ENCODE measurements around the gene MYO5A.
"Not testable (repeated sequence)": the region's sequence is repeated elsewhere in the genome, so short reads cannot be mapped to it uniquely, and the experiment has no call there.

The MYO5A gene

GRCh38 chr15:52528564-52529340 is at the start of gene MYO5A:
MYO5A (minus strand) TSS chr15:52528880; CDS start chr15:52528806, 74 bp downstream.
- peak; percentile 78 for DNase-seq

DNA sequence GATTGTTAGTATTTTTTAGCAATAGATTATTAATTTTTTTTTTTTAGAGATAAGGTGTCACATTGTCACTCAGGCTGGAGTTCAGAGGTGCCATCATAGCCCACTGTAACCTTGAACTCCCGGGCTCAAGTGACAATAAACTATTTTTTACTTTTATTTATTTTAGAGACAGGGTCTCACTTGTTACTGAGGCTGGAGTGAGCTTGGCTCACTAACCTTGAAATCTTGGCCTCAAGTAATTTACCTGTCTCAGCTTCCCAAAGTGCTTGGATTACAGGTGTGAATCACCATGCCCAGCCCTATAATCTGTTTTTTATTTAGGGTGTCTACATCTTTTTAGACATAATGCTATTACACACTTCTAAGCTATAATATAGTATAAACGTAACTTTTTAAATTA is 48.0 kb upstream of the MYO5A start:
- DNase-seq = no peak

DNA sequence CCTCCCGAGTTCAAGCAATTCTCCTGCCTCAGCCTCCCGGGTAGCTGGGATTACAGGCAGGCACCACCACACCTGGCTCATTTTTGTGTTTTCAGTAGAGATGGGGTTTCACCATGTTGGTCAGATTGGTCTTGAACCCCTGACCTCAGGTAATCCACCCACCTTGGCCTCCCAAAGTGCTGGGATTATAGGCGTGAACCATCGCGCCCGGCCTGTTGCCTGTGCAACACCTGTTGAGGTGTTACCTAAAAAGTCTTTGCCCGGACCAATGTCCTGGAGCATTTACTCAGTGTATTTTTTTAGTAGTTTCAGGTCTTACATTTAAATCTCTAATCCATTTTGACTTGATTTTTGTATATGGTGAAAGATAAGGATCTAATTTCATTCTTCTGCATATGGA is 46.9 kb upstream of the MYO5A start:
- DNase-seq = not testable (repeated sequence)

- DNase-seq = no peak
Measured at GRCh38 chr15:52575072-52575471, 46.4 kb upstream of the MYO5A start.

- DNase-seq = not testable (repeated sequence)
Measured at GRCh38 chr15:52574623-52575022, 45.9 kb upstream of the MYO5A start.

DNA sequence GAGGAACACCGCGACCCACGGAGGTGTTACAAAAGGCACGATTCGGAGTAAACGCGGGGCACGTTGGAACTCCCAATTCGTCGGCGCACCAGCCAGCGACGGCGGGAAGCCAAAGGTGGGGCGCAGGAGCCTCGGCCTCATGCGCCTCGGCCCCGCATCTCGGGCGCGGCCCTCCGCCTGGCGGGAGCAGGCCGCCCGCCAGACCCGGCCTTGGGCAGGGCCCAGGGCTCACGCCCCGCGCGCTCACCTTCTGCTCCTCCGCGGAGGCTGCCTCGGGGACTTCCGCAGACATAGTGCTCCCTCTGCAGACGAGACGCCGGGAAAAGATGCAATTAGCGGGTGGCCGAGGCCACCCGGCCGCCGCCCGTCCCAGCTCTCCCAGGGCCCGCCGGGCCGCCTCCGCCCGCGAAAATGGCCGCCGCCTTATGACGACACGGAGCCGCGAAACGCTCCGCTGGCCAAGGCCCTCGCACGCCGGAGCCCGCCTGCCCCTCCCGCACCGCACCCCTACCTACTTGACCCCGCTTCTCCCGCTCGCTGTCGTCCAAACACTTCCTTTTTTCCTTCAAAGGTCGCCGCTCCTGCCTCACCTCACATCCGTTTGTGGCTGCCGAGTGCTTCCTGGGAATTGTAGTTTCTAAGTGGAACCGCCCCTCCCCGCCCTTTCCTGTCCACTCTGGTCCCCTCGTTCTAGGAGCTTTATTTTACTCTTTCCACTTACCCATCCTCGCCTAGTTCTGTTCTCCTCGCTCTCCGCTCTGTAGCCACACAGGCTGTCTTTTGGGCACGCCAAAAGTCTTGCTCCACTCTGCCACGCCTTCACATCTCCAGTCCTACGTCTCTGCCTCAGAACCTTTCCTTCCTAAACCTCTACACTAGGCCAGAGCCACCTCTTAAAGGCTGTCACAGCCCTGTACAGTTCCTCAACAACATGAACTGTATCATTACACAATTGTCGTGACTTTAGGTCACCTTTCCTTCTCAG is 40.2 kb upstream of the MYO5A start, which contains the start of gene ARPP19:
Gene ARPP19, minus strand, starts transcription at position 430 of the 985 bp plus-strand sequence. Its CDS starts 138 bp downstream, at position 292.
- peak; percentile 90 for DNase-seq

GRCh38 chr15:52567871-52568600 is 39.4 kb upstream of the MYO5A start:
- peak; percentile 29 for DNase-seq

DNA sequence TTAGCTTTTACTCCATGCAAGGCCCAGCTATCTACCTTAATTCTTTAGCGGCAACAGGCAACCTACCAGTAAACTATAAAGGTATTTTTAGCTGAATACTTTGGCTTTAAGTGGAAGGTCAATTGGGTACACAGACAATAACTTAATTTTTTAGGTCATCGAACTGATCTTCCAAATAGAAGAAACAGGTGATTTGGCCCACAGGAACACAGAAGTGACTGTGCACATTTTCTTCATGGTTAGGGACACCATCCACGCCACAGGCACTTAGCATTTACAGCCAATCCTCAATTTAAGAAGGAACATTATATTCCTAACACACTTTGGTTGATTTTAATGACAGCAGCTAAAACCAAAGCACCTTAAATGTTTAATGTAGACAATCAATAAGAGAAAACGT is 38.2 kb upstream of the MYO5A start:
- no peak for DNase-seq

- DNase-seq = not testable (repeated sequence)
Measured at GRCh38 chr15:52565417-52566358, 37.0 kb upstream of the MYO5A start.

DNA sequence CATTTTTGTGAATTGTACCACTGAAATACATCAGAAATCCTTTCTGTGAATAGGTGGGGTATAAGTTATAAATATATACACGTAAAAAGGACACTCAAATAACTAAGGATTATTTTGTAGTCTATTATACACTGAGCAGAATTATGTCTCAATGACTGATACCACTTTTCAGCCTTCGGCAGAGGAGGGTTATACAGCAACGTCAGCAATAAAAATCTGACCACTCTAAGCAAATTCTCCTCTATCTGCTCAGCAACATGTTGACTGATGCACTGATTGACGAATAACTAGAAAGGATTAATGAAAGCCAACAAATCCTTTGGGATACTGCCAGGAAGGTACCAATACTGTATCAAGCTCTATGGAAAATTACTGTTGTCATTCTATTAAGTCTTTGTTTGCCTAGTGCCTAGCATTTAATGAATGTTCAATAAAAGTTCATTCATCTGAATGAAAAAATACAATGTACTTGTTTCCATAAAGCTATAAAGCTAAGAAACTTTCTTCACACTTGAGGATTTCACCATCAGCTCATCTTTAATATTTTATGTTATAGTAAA is 34.9 kb upstream of the MYO5A start:
- DNase-seq = no peak

DNA sequence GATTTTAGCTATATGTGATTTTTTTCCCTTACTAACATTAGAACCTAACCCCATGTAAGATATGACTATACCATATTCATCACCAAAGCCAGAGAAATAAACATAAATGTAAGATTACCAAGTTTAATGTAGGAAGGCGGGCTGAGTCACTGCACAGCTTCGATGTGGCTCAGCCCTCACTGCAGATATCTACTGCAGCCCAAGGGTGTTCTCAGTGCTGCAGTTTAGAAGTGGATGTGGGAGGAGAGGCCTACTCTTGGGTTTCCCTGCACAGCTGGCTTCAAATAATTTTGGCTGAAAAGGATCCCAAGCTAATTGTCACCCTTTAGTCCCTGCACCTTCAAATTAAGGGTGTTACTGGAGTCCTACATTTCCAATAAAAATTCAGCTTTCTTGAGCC is 30.9 kb upstream of the MYO5A start:
- no peak for DNase-seq

- DNase-seq = no peak
Measured at GRCh38 chr15:52559022-52559421, 30.3 kb upstream of the MYO5A start.

DNA sequence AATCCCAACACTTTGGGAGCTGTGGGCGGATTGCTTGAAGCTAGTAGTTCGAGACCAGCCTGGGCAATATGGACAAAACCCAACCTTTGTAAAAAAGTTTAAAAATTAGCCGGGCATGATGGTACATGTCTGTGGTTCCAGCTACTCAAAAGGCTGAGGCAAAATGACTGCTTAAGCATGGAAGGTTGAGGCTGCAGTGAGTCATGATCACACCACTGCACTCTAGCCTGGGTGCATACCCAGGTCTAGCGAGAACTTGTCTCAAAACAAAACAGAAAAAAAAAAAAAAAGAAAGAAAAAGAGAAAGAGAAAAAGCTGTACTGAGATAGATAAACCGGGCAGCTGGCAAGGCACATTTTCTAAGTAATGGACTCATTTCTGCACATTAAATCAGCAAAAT is 29.5 kb upstream of the MYO5A start:
- DNase-seq = no peak

- DNase-seq = no peak
Measured at GRCh38 chr15:52557274-52557641, 28.6 kb upstream of the MYO5A start.

DNA sequence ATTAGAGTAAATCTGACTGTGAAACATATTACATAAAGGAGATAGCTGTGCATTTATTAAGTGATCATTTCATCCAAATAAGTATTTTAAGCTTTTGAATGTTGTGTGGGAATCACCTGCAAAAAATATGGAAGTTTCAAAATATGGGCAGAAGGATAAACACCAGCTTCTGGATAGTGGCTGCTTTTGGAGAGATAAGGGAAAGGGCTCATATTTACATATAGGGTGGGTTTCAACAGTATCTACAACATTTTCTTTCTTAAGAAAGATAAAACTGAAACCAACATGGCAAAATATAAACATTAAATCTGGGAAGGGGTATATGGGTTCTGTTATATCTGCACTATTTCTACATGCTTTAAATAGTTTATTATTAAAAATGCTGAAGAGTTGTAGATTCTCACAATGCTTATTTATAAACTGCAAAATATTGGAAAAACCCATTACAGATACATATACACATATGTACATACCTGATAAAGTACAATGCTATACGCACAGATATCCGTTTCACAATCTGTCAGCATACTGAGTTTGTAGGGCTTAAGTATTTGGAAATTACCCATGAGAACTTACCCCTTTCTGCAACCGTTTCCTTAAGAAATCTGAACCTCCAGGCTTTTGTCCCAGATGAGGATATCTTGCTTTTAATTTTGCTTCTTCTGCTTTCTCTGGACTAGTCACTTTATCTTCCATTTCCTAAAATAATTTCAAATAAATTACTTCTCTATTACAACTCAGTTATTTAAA is 28.0 kb upstream of the MYO5A start:
- DNase-seq = no peak

DNA sequence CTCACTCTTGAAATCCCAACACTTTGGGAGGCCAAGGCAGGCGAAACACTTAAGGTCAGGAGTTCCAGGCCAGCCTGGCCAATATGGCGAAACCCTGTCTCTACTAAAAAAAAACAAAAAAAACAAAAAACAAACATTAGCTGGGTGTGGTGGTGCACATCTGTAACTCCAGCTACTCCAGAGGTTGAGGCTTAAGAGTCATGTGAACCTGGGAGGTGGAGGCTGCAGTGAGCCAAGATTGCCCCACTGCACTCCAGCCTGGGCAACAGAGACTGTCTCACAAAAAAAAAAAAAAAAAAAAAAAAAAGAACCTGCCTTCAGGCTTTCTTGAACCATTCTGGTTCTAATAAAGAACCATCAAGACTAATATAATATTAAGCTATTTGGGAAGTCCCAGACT is 23.6 kb upstream of the MYO5A start:
- no peak for DNase-seq

GRCh38 chr15:52551762-52552161 is 23.1 kb upstream of the MYO5A start:
- DNase-seq = no peak

- DNase-seq = not testable (repeated sequence)
Measured at GRCh38 chr15:52551186-52551585, 22.5 kb upstream of the MYO5A start.

DNA sequence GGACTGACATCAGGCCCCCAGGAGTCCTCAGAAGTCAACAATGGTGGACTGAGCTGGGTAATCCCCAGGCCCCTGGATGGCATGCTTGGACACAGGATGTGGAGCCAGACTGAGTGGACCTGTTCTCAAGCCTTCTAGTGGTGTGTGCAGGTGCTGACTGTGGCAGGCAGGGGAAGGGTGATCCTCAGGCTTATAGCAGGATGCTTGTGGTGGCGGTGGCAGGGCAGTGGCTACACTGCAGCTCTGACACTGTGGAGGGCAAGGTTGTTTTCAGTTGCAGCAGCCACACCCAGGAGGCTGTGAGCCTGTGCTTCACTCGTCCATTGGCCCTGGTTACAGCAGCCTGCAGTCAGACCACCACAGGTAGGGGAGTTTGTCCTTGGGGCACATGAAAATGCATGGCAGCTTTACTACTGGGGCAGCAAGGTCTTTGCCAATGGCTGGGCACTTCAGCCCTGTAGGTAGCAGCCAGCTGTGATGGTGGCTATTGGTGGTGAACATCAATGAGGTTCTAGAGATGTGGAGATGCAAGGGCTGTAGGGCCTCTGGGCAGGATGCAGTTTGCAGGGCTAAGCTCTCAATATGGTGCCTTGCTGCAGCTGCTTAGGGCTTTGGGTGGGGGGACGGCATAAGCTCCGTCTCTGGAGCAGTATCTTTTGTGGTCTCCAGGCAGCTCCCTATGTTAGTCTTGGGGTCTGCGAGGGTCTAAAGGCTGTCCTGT is 17.5 kb upstream of the MYO5A start:
- no peak for DNase-seq

All from midbrain (tissue), 1 donor.